Measurements from ENCODE around the gene SLC5A7.

DNA sequence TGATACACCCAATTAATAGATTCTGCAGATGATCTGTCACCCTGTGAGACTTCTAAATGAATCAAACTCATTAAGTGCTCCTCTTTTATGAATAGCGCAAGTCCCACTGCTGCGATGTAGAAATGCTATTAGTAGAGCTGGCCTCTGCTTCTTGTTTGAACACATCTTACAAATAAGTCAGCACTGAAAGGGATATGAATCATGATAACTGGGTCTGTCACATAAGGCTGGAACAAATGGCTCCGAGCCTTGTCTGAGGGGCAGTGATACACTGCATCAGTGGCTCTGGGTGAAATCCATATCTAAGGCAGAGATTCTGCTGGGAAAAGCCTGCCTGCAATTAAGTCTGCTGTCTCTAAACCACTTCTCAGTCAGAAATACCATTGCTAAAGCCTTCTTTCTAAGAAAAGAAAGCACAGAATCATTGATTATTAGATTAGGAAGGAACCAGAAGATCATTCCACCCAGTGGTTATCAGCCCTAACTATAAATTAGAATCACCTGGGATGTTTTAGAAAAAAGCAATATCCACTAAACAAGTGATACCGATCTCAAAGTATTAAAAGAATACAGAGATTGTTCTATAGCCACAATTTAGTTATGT is 75.2 kb downstream of the SLC5A7 start:
- TF ChIP-seq POLR2A (IDR thresholded peaks at IDR 0.05) (no peak), CTCF (IDR thresholded peaks at IDR 0.05) (no peak)

Data from testis (tissue), 2 donors.